HG02840 (cell line): ENCODE data around the gene SMC5.
"Not testable (repeated sequence)": the region's sequence is repeated elsewhere in the genome, so short reads cannot be mapped to it uniquely, and the experiment has no call there.

Experiments
- ATAC-seq: cut with Tn5 transposase; IDR thresholded peaks from one replicate; pipeline ENCODE4 v1.9.1; 2021; ENCODE audit warnings: mild to moderate bottlenecking, moderate library complexity, moderate number of reproducible peaks; ENCODE audit not compliant: unreplicated experiment, low FRiP score

Gene SMC5

GRCh38 chr9:70262948-70263347 lies 4.2 kb downstream of the SMC5 start:
- no peak for ATAC-seq

GRCh38 chr9:70263421-70263820 lies 4.6 kb downstream of the SMC5 start:
- ATAC-seq = no peak

- ATAC-seq = no peak
These were observed 19.5 kb downstream of the SMC5 start for GRCh38 chr9:70278305-70278704.

GRCh38 chr9:70283848-70284247 lies 25.1 kb downstream of the SMC5 start:
- ATAC-seq = no peak

GRCh38 chr9:70285246-70285645 lies 26.5 kb downstream of the SMC5 start:
- no peak for ATAC-seq

GRCh38 chr9:70285981-70286598 lies 27.3 kb downstream of the SMC5 start:
- no peak for ATAC-seq

GRCh38 chr9:70290626-70291025 lies 31.8 kb downstream of the SMC5 start:
- no peak for ATAC-seq

GRCh38 chr9:70291446-70291845 lies 32.7 kb downstream of the SMC5 start:
- ATAC-seq = no peak

- no peak for ATAC-seq
These were observed 33.5 kb downstream of the SMC5 start for GRCh38 chr9:70292253-70292652.

GRCh38 chr9:70293214-70293613 lies 34.4 kb downstream of the SMC5 start:
- ATAC-seq = no peak

GRCh38 chr9:70297141-70297540 lies 38.4 kb downstream of the SMC5 start:
- no peak for ATAC-seq

- ATAC-seq = no peak
These were observed 39.5 kb downstream of the SMC5 start for GRCh38 chr9:70298245-70298771.

GRCh38 chr9:70303268-70303667 lies 44.5 kb downstream of the SMC5 start:
- no peak for ATAC-seq

GRCh38 chr9:70304810-70305209 lies 46.0 kb downstream of the SMC5 start:
- no peak for ATAC-seq

GRCh38 chr9:70315389-70315788 lies 56.6 kb downstream of the SMC5 start:
- ATAC-seq = no peak

- no peak for ATAC-seq
These were observed 59.2 kb downstream of the SMC5 start for GRCh38 chr9:70318002-70318401.

GRCh38 chr9:70322096-70322495 lies 63.3 kb downstream of the SMC5 start:
- no peak for ATAC-seq

GRCh38 chr9:70324963-70325362 lies 66.2 kb downstream of the SMC5 start:
- no peak for ATAC-seq

- ATAC-seq = not testable (repeated sequence)
These were observed 69.8 kb downstream of the SMC5 start for GRCh38 chr9:70328625-70329024.

GRCh38 chr9:70340572-70340971 lies 81.8 kb downstream of the SMC5 start:
- ATAC-seq = no peak

- no peak for ATAC-seq
These were observed 88.3 kb downstream of the SMC5 start for GRCh38 chr9:70347046-70347445.

GRCh38 chr9:70352356-70352755 lies 93.6 kb downstream of the SMC5 start:
- no peak for ATAC-seq

- ATAC-seq = no peak
These were observed 94.0 kb downstream of the SMC5 start for GRCh38 chr9:70352802-70353201.
